Sigmoid colon (tissue), 4 donors: ENCODE results near the gene RCOR1.

Source experiments
- EP300 ChIP-seq, 4 donors: sonication (generic); formaldehyde crosslinking; IDR thresholded peaks; one replicate each; pipeline ENCODE4 v1.6.1; 2017; ENCODE audit warnings: antibody characterized with exemption in 4 of 4
- POLR2A ChIP-seq, 2 donors: fragments of 450-650 bp; IDR thresholded peaks; one replicate each; pipeline ENCODE4 v1.6.1; 2016; ENCODE audit warnings: antibody characterized with exemption in 2 of 2, mild to moderate bottlenecking in 2 of 2, moderate library complexity in 2 of 2
- POLR2AphosphoS5 ChIP-seq, 4 donors: sonication (generic); formaldehyde crosslinking; IDR thresholded peaks; one replicate each; pipeline ENCODE4 v1.6.1; 2017; ENCODE audit warnings: antibody characterized with exemption in 4 of 4
- TF ChIP-seq, protein P1 (sequence below), 4 experiments: fragments of 450-650 bp in 3 of 4; fragments of 200-600 bp in 1 of 4; IDR thresholded peaks; one replicate each; pipeline ENCODE4 v1.5.1; 2016 to 2019; ENCODE audit warnings: antibody characterized with exemption in 4 of 4, mild to moderate bottlenecking in 3 of 4, moderate library complexity in 2 of 4

DNA sequence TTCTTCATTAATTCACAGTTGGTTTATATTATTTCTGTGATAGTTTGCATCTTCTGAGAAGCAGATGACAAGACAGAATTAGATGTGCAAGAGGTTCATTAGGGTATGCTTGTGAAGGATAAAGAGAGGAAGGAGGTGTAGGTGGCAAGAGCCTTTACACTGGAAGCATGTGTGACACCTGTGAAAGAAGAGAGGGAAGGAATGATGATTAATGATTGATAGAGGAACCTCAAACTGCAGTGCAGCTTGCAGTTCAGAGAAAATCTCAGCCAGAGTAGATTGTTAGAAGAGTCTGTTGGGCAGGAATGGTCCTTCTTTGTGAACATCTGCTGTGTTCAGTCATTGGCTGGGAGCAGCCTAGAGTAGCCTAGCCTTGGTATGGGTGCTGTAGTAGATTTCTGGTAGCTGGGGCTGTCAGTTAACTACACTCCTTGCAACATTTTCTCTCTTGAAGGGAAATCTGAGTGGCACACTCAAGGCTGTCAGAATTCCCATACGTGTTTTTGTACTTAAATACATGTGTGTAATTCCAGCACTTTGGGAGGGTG is 9.0 kb downstream of the RCOR1 start:
- TF ChIP-seq, protein P1, sequence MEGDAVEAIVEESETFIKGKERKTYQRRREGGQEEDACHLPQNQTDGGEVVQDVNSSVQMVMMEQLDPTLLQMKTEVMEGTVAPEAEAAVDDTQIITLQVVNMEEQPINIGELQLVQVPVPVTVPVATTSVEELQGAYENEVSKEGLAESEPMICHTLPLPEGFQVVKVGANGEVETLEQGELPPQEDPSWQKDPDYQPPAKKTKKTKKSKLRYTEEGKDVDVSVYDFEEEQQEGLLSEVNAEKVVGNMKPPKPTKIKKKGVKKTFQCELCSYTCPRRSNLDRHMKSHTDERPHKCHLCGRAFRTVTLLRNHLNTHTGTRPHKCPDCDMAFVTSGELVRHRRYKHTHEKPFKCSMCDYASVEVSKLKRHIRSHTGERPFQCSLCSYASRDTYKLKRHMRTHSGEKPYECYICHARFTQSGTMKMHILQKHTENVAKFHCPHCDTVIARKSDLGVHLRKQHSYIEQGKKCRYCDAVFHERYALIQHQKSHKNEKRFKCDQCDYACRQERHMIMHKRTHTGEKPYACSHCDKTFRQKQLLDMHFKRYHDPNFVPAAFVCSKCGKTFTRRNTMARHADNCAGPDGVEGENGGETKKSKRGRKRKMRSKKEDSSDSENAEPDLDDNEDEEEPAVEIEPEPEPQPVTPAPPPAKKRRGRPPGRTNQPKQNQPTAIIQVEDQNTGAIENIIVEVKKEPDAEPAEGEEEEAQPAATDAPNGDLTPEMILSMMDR (IDR thresholded peaks at IDR 0.05) = no peak
- TF ChIP-seq EP300 (IDR thresholded peaks at IDR 0.05) = no peak
- no peak for TF ChIP-seq POLR2AphosphoS5 (IDR thresholded peaks at IDR 0.05)
- TF ChIP-seq POLR2A (IDR thresholded peaks at IDR 0.05) = no peak
